NOMO-1 (cell line): ENCODE results near the gene ANTXR1.

ENCODE experiments used
- DNase-seq, 2 experiments: peaks; one replicate each; lab custom pipeline; 2025; ENCODE audit not compliant: unreplicated experiment in 2 of 2; lab: John Stamatoyannopoulos, UW

The ANTXR1 gene

DNA sequence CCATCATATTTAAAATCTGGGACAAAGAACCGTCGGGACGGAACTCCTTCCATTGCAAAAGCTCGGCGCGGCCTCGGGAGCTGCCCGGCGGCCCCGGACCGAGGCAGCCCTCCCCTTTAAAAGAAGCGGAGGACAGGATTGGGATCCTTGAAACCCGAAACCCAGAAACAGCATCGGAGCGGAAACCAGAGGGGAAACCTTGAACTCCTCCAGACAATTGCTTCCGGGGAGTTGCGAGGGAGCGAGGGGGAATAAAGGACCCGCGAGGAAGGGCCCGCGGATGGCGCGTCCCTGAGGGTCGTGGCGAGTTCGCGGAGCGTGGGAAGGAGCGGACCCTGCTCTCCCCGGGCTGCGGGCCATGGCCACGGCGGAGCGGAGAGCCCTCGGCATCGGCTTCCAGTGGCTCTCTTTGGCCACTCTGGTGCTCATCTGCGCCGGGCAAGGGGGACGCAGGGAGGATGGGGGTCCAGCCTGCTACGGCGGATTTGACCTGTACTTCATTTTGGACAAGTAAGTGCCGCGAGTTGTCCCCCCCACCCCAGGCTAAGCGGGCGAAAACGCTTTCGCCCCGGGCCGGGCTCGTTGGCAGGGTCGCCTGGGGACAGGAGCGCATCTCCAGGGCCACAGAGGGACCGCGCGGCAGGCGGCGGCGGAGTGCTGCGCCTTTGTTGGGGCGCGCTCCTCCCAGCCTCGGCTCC lies at the start of gene ANTXR1:
Gene ANTXR1 (plus strand): TSS at position 38 of the 698 bp plus-strand sequence. CDS start 321 bp downstream, at position 359.
- DNase-seq = no peak

DNA sequence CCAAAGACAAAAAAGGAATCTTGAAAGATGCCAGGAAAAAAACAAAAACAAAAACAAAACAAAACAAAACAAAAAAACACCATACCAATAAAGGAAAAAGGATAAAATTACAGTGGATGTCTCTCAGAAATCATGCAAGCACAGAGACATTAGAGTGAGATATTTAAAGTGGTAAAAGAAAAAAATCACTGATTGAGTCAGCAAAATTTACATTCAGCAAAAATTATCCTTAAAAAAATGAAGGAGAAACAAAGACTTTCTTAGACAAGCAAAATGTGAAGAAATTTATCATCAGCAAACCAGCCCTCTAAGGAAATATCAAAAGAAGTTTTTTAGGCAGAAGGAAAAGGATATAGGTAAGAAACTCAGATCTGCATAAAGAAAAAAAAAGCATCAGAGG lies 48.7 kb upstream of the ANTXR1 start:
- DNase-seq = no peak

DNA sequence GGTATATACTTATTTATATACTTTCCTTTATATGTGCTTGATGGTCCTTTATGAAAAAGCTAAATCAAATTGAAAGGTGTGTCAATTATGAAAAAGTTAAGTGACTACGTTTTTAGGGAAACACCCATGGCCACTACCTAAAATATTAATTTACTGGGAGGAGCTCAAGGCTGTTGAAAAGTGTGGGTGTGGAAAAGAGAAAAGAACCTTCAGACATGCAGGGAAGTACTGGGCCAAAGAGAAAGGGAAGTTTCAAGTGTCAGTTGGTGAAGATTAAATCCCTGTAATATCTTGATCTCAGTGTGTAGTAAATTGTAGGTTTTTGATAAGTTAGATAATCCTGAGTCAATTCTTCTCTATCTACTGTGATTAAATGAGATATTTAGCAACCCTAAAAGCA lies 44.8 kb upstream of the ANTXR1 start:
- no peak for DNase-seq

DNA sequence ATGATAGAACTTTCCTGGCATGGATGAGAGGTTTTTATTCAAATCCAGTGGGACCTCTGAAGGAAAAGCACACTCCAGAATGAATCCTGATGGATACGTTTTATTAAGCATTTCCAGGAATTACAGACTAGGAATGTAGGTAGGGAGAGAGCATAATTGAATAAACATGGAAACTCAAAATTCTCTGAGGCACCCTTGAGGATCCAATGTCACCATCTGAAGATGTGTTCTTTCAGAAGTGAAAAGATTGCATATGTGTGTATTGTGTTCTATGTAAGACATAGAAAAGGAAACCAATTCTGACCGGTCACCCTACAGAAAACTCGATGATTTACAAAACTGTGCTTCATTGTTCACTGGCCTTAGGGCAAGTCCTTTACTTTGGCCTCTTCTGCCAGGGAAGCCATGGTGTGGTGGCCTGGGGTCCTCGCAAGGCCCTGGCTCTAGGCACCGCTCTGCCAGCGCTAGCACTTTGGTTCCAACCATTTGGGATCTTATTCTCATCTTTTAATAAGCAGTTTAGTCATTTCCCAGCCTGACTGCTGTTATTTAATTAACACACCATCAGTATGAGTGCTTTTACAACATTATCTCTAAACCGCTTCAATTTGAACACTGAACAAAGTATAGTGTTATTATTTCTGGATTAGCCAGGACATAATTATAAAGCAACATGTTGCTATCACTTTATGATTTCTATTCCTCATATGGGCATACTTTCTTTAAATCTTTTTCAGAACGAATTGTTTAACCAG lies 43.1 kb upstream of the ANTXR1 start:
- no peak for DNase-seq

DNA sequence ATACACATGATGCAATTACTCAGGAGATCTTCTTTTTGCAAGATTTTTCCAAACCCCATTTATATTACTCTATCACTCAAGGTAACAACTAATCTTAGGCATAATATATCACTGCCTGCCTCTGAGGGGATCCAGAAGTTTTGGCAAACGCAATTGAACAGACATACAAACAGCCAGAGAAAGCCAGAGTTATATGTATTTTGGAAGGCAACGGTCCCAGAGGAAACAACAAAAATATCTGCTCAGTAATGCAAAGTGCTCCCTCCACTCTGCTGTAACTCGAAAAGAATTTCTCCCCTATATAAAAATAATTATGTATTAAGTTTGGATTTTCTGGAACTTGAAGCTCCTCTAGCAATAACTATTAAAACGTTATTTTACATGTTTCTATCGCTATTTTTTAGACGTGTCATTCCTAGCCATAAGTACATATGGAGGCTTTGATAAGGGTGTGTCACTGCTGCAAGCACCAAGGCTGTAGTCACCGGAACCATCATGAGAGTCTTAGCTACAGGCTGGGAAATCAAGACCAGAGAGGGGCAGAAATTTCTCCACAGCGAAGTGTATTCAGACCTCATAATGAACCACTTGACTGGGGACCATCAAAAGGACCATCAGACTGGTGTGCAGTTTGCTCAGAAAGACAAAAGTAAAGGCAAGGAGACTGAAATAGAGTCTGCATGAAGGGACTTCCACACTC lies 42.3 kb upstream of the ANTXR1 start:
- DNase-seq = no peak

DNA sequence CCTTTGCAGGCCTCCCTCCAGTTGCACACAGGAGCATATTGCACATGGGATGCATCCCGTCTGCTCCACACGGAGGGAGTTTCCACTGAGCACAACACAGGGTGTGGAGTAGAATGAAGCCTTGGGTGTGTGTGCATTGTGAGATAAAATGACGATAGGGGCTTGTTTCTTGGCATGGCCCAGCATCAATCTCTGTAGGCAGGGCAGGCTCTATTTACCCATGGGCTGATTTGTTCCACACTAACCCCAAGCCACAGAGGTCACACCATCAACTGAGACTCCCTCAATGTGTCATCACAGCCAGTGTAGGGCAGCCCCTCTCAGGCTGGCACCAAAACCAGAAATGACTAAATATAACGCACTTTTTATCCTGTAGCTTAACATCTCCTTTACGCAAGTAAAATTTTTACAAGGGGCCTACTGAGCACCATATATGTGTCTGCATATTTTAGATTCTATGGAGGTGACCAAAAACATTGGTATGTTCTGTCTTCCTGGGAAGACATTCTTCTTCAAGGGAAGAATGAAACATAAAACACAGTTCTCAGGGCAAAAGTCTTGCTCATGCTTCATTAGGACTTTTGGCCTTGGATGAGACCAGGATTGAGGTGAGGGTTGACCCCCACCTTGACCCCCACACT lies 41.3 kb upstream of the ANTXR1 start:
- no peak for DNase-seq

DNA sequence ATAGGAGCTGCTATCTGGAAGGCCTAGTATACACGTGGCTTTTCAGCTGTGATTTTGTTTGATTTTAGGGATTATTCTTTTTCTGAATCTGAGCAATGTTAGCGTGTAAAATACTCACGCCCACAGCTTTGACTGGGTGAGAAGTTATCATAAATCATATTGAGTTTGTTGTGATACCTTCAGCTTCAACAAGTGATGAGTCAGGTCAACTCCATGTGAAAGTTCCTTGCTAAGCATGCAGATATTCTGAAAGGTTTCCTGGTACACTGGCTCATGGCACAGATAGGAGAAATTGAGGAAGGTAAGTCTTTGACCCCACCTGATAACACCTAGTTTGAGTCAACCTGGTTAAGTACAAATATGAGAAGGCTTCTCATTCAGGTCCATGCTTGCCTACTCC lies 38.7 kb upstream of the ANTXR1 start, which contains the start of gene GKN1:
Gene GKN1 (plus strand): TSS at position 386 of the 400 bp plus-strand sequence. CDS start 42 bp downstream, outside the sequence.
- DNase-seq = no peak

DNA sequence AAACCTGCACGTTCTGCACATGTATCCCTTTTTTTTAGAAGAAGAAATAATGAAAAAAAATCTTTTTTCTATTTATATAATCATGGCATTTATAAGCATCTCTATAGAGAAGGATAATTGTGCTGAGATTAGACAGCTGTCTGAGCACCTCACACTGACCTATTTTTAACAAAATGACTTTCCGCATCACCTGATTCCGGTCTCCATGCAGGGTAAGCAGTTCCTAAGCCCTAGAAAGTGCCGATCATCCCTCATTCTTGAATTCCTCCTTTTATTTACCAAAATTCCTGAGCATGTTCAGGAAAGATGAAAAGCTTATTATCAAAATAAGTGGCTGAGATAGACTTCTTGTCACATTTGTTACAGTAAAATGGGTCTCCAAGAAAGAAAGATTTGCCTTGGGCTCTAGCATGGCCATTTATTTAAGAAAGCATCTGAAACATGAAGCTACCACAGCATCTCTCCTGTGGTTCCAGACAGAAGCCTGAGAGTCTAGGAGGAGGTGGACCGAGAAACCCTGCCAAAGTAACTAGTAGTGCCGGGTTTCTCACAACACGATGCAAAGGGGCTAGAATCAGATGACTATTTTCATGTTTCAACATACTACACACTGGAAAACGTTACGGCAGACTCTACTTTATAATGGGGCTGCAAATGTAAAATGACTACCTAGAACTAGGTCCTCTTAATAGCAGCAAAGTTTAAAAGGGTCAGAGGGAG lies 37.9 kb upstream of the ANTXR1 start:
- DNase-seq = no peak

DNA sequence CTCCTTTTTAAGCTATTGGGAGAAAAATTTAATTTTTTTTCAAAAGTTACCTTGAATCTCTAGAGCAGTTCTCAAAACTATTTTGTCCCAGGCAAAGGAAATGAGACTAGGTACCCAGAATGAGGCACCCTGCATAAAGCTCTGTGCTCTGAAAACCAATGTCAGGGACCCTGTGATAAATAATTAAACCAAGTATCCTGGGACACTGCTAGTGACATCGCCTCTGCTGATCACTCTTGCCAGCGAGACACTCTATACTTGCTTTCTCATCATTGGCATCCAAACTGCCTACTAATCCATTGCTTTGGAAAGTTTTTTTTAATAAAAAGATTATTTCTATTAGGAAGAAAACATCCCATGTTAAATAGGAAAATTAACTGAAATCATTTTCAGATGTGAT lies 37.1 kb upstream of the ANTXR1 start:
- no peak for DNase-seq

DNA sequence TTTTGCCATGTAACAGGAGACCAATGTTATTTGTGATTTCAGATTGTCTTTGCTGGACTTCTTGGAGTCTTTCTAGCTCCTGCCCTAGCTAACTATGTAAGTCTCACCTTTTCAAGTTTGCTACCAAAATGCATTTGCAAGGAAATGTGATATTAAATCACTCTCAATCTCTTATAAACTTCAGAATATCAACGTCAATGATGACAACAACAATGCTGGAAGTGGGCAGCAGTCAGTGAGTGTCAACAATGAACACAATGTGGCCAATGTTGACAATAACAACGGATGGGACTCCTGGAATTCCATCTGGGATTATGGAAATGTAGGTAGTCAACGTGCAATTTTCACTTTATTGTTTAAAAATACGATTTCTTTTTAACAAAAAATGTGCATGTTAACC lies 35.5 kb upstream of the ANTXR1 start:
- DNase-seq = no peak

DNA sequence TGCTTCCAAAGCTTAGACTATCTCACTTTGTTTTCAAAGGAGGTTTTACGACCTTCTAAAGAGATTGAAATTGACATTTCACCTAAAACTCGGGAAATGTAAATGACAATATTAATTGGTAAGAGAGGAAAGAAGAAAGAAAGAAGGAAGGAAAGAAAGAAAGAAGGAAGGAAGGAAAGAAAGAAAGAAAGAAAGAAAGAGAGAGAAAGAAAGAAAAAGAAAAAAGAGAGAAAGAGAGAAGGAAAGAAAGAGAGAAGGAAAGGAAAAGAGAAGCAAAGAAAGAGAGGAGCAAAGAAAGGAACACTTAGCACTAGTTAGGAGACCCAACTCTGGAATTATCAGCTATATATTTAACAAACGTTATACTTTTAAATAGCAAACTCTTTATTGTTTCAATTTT lies 34.9 kb upstream of the ANTXR1 start:
- DNase-seq = no peak

DNA sequence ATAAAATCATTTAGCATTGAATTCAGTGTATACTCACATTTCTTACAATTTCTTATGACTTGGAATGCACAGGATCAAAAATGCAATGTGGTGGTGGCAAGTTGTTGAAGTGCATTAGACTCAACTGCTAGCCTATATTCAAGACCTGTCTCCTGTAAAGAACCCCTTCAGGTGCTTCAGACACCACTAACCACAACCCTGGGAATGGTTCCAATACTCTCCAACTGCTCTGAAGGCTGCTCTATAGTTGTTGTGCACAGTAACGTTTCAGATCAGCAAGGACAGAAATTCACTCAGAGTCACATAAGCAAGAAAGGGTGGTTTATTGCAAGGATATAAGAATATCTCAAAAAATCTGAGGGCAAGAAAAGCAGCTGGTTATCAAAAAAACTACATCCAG lies 32.0 kb upstream of the ANTXR1 start:
- DNase-seq = no peak

DNA sequence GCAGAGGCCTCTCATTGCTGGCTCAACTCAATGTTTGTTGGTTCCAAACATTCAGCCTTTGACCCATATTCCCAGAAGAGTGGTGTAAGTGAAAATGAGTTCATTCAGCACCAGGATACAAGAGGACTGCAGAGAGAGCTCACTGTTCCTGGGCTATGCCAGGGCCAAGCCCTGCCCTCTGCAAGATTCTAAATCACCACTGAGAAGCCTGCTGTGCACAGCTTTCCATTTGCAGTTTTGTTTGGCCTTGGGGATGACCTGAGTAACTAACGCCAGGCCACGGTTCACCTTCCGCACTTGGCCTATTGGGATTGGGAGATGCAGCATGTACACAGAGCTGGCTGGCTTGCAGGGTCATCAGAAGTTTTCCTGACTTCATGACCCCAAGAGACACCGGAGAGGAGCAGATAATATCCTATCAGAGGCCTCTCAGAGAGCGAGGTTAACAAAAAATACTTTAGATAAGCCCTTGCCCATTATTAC lies 25.9 kb upstream of the ANTXR1 start:
- no peak for DNase-seq

DNA sequence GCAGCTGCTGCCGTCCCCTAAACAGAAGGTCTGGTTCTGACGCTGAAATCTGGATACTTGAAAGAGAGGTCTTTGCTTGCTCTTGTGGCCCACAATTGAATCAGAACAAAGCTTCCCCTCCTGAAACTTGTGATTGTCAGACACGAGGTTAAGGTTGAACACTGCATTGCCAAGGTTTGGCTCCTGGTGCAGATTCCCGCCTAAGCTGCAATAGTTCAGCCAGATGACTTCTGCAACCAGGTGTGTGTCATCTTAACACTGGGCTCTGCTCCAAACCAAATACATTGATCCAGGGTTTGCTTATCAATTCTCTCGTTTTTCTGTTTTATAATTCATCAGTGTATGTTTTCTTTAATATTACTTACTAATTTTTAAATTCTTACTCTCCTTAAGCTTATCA lies 23.9 kb upstream of the ANTXR1 start:
- no peak for DNase-seq

DNA sequence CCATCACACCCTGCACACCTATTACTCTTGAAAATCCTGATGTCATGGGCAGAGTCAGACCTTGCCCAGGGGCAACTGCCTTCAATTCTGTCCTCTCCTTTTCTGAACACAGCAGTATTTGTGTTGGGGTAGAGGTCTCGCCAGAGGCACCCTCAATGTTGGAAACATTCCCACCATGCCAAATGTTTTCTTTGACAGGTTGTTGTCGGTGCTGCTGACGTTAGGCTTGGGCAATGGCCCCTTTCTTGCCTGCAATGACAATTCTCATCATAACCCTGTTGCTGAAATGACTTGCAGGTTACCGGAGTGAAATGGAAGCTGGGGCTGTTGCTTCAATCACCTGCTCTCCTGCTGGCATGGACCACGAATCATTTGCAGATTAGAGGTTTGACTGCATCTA lies 20.6 kb upstream of the ANTXR1 start:
- DNase-seq = no peak

DNA sequence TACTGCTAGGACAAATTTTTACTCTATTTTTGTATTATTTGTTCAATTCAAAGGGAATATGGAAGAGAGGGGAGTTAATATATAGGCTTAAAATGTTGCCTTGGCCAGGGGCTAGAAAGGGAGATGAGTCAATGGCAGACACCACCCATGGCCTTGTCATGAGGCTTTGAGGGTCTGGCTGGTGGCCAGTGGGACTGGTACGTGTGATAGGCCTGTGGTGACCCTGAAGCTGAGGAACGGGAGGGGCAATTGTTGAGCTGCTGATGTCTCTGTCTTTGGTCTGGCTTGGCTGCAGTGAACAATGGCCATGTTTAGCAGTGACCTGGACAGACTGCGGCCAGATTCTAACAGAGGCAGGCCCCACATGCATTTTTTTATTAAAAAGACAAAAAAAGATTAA lies 20.0 kb upstream of the ANTXR1 start:
- DNase-seq = no peak

DNA sequence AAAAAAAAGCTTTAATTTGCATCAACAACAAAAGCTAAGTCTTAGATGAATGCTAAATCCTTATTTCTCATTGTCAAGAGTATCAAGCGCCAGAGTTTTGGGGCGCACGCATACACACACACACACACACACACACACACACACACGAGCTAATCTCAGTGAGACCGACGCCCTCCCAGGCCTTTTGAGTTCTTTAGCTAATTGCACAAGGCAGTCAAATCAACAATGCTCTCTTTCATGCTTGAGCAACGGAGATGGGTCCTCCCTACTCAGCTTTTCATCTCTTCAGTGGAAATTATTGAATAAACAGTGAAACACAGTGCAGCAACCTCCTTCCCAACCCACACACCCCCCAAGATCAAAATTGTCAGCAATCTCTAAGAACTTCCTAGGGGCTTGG lies 19.3 kb upstream of the ANTXR1 start:
- no peak for DNase-seq

DNA sequence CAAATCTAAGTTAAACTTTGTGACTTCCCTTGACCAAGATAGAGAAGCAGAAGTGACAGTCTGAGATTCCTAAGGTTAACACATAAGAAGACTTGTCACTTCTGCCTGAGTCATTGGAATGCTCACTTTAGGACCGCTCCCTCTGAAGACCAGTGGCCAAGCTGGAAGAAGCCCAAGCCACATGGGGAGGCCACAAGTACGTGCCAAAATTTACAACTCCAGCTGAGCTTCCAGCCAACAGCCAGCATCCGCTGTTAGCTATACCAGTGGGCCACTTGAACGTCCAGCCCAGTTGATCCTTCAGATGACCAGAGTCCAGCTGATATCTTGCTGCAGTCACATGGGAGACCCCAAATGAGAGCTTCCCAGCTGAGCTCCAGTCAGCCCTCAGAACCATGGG lies 18.1 kb upstream of the ANTXR1 start:
- no peak for DNase-seq

DNA sequence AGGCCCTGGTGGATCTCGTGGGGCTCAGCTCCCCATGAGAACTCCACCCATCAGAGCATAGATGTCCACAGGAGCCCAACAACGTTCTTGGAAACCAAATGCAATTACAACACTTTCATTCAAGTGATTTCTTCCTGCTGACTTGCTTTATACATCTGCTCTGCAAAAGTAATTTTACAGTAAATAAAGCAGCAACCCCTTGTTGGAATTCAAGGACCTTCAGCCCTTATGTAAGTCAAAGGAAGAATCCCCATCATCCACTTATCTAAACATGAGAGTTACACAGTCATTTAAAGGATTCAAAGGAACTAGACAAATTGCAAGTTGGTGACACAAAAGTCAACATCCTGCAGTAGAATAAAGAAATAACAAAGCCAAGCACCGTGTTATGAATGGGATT lies 17.1 kb upstream of the ANTXR1 start:
- no peak for DNase-seq

DNA sequence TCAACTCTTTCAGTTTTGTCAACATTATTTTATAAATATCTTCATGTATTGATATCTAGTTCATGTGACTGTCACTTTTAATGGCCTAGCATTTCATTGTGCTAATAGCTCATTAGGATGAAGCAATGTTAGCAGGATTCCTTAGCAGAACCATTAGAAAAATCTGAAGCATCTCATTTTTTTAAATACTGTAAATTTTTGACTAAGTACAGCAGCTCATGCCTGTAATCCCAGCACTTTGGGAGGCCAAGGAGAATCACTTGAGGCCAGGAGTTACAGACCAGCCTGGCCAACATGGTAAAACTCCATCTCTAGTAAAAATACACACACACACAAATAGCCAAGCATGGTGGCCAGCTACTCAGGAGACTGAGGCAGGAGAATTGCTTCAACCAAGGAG lies 15.6 kb upstream of the ANTXR1 start:
- DNase-seq = no peak
